Stimulated activated CD4-positive, alpha-beta T cell treated with anti-CD3 and anti-CD28 coated beads, Interleukin-15, amount 100 ng/mL, for 48 hours (primary cell): ENCODE data around the gene CD63.
A peak's percentile ranks its signal among the peaks of the same experiment; 100 is the strongest.

Experiments
- DNase-seq, 2 donors: peaks; one replicate each; pipeline ENCODE4 v3.0.0-alpha.2; 2020; ENCODE audit warnings: low read depth in 2 of 2

The CD63 gene

DNA sequence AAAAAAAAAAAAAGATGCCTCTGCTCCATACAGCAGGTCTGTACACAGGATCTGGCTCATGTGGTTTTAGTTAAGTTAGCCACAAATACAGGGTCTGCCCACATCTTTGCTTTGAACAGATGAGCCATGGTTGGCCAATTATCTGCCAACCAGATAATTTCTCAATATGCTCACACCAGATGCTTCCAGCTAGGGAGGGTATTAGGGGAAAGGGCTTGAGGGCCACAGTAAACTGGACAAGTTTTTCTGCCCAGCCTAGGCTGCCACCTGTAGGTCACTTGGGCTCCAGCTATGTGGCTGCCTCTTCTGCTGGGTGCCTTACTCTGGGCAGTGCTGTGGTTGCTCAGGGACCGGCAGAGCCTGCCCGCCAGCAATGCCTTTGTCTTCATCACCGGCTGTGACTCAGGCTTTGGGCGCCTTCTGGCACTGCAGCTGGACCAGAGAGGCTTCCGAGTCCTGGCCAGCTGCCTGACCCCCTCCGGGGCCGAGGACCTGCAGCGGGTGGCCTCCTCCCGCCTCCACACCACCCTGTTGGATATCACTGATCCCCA, 7.8 kb downstream of the CD63 start:
- no peak for DNase-seq

GRCh38 chr12:55720071-55720564, 8.7 kb downstream of the CD63 start, which contains the start of gene RDH5:
Gene RDH5 (plus strand): TSS chr12:55720393. CDS start chr12:55721185, 792 bp downstream.
- no peak for DNase-seq

- DNase-seq: no peak
These were observed 9.4 kb downstream of the CD63 start for GRCh38 chr12:55719371-55719770.

DNA sequence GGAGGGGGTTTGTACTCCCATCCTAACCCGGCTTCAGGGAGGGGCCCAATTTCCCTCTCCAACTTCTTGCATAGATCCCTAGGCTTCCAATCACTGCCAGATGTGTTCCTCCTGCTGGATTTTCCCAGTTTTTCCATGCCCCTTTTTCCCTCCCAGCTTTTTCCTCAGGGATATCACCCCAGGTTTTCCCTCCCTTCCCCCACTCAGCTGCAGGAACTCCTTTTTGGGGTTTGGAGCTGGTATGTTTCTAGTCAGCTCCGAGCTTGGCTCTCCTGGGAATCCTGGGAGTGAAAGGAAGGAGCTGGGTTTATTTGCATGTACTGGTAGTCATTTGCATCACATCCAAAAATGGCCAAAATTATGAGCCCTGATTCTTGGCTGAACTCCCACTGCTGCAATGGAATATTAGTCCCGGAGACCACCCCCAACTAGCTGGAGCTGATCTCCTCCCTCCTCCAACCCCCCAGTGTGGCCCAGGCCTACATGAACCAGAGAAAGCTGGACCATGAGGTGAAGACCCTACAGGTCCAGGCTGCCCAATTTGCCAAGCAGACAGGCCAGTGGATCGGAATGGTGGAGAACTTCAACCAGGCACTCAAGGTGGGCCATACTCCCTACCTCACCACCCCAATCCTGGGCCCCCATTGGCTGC, 10.1 kb downstream of the CD63 start:
- no peak for DNase-seq

GRCh38 chr12:55718015-55718414, 10.8 kb downstream of the CD63 start:
- DNase-seq: no peak

GRCh38 chr12:55717011-55718007, 11.5 kb downstream of the CD63 start:
- no peak for DNase-seq

GRCh38 chr12:55716582-55716957, 12.2 kb downstream of the CD63 start:
- no peak for DNase-seq

DNA sequence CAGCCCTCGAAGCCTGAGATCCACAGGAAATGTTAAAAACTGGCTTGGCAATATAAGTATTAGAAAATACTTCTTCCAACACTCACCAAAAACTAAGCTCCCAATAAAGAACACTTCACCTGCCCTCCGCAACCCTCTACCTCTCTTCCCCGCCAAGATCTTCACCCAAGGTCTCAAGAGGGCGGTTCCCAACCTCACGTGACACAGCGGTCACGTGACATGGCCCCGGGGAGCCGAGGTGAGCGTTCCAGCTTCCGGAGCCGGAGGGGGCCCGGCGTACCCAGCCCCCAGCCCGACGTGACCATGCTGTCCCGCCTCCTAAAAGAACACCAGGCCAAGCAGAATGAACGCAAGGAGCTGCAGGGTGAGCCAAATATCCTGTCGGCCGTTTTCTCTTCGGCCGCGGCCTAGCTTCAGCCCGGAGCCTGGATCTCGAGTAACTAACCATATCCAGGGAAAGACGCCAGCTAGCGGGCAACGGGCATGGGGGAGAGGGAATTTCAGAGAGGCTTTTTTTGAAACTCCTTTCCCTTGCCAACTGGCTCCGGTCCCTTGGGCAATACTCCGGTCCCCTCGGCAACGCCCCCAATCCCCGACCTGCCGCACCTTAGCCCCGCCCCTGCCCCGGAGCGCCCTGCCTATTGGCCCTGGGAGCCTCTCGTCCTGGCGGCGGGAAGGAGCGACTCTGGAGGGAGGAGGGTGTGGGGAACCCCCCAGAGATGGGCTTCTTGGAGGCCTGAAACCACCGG, 12.8 kb downstream of the CD63 start, which contains the start of gene BLOC1S1:
BLOC1S1 (plus strand) TSS at position 214 of the 749 bp plus-strand sequence; CDS start at position 220, 6 bp downstream.
- peak; percentile 88 to 95 for DNase-seq

GRCh38 chr12:55715169-55715764, 13.5 kb downstream of the CD63 start:
- DNase-seq: no peak

GRCh38 chr12:55713721-55714120, 15.1 kb downstream of the CD63 start:
- DNase-seq: no peak

DNA sequence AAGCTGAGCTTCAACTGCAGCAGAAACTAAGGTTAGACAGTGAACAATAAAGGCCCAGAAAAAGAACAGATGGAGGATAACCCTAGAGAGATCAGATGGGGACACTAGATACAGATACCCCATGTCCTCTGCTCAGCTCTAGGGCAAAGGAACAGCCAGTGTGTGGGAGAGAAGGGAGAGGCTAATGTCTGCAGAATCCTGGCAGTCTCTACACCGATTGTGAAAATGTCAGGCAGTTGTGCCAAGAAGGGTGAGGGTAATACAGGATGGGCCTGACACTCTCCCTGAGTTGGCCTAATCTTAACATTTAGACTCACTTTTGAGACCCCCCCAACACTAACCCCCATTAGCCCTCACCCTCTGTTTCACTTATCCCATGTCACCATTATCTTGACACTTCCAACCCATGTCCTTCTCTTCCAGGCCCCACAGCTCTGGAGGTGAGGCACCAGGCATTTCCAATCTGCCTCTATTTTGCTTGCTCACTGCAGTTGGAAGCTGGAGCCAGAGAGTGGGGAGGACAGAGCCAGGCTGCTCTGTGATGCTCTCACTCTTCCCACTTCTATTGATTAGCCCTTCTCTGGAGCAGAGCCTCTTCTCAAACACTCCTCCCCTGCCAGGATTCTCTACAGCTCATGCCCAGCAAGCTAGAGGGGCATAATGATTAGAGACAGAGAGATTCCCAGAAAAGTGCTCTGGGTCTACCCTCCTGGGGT, 16.0 kb downstream of the CD63 start:
- no peak for DNase-seq

- no peak for DNase-seq
These were observed 16.8 kb downstream of the CD63 start for GRCh38 chr12:55711786-55712553.

- DNase-seq: no peak
These were observed 20.0 kb downstream of the CD63 start for GRCh38 chr12:55708695-55709233.

GRCh38 chr12:55707841-55708694, 20.7 kb downstream of the CD63 start, which contains the start of gene ITGA7:
Gene ITGA7 (minus strand): TSS chr12:55707904. CDS start chr12:55707682, 222 bp downstream.
- no peak for DNase-seq

GRCh38 chr12:55707219-55707671, 21.6 kb downstream of the CD63 start:
- no peak for DNase-seq

GRCh38 chr12:55706568-55707218, 22.1 kb downstream of the CD63 start:
- DNase-seq: no peak

- no peak for DNase-seq
These were observed 22.9 kb downstream of the CD63 start for GRCh38 chr12:55705782-55706402.
